HG02571 (cell line): ENCODE data around the gene TMEFF2.

Experiments
- ATAC-seq: cut with Tn5 transposase; IDR thresholded peaks from one replicate; pipeline ENCODE4 v1.9.1; 2021; ENCODE audit warnings: mild to moderate bottlenecking, moderate library complexity; ENCODE audit not compliant: unreplicated experiment

The TMEFF2 gene

GRCh38 chr2:192070099-192070498, 124.6 kb downstream of the TMEFF2 start:
- ATAC-seq, result no peak

GRCh38 chr2:192069417-192069816, 125.3 kb downstream of the TMEFF2 start:
- no peak for ATAC-seq

- ATAC-seq, result no peak
Measured at GRCh38 chr2:192068966-192069365, 125.8 kb downstream of the TMEFF2 start.

GRCh38 chr2:192067631-192068030, 127.1 kb downstream of the TMEFF2 start:
- ATAC-seq, result no peak

GRCh38 chr2:192064459-192064858, 130.3 kb downstream of the TMEFF2 start:
- ATAC-seq, result no peak

GRCh38 chr2:192060161-192060560, 134.6 kb downstream of the TMEFF2 start:
- ATAC-seq, result no peak

- ATAC-seq, result no peak
Measured at GRCh38 chr2:192059266-192059665, 135.5 kb downstream of the TMEFF2 start.

GRCh38 chr2:192053921-192054320, 140.8 kb downstream of the TMEFF2 start:
- ATAC-seq, result no peak

GRCh38 chr2:192051533-192051932, 143.2 kb downstream of the TMEFF2 start:
- no peak for ATAC-seq

GRCh38 chr2:192049362-192049761, 145.4 kb downstream of the TMEFF2 start:
- no peak for ATAC-seq

GRCh38 chr2:192047315-192048107, 147.2 kb downstream of the TMEFF2 start:
- no peak for ATAC-seq

GRCh38 chr2:192044496-192044895, 150.2 kb downstream of the TMEFF2 start:
- no peak for ATAC-seq

GRCh38 chr2:192043216-192043870, 151.4 kb downstream of the TMEFF2 start:
- ATAC-seq, result no peak

GRCh38 chr2:192042126-192042525, 152.6 kb downstream of the TMEFF2 start:
- no peak for ATAC-seq

- ATAC-seq, result no peak
Measured at GRCh38 chr2:192038110-192038509, 156.6 kb downstream of the TMEFF2 start.

GRCh38 chr2:192035731-192036442, 158.8 kb downstream of the TMEFF2 start:
- no peak for ATAC-seq

- no peak for ATAC-seq
Measured at GRCh38 chr2:192030856-192031255, 163.9 kb downstream of the TMEFF2 start.

- ATAC-seq, result no peak
Measured at GRCh38 chr2:192030289-192030688, 164.4 kb downstream of the TMEFF2 start.

- peak; percentile 79 for ATAC-seq
Measured at GRCh38 chr2:192029089-192029488, 165.6 kb downstream of the TMEFF2 start.

GRCh38 chr2:192026825-192027120, 168.0 kb downstream of the TMEFF2 start:
- ATAC-seq, result no peak

- ATAC-seq, result no peak
Measured at GRCh38 chr2:192026059-192026824, 168.5 kb downstream of the TMEFF2 start.
